ENCODE measurements around the gene SERPIND1. TPM values are rescaled to one million over a fixed set of nuclear protein-coding genes. Genes with fewer than 3 reads are reported as not detected.

Gene SERPIND1
- total RNA-seq, result 0.66 and 7.4 TPM in 2 replicates

GRCh38 chr22:20773793-20774212 lies at the start of gene SERPIND1:
Gene SERPIND1, plus strand, starts transcription at chr22:20774113. Its CDS starts 5,200 bp downstream, at chr22:20779313.

Other genes with a start within 250 kb of the SERPIND1 start
- gene PI4KA, start 84.7 kb downstream of the SERPIND1 start, total RNA-seq, result 24.4 and 29.2 TPM in 2 replicates
- 5.5 and 6.6 TPM in 2 replicates for gene SNAP29, start 84.9 kb downstream of the SERPIND1 start, total RNA-seq
- gene CRKL, start 143.3 kb downstream of the SERPIND1 start, total RNA-seq, result 34.7 and 40.7 TPM in 2 replicates
- gene AIFM3, start 193.1 kb downstream of the SERPIND1 start, total RNA-seq, result 0.09 and 0.47 TPM in 2 replicates
- gene LZTR1, start 208.2 kb downstream of the SERPIND1 start, total RNA-seq, result 43.7 and 70.3 TPM in 2 replicates
- gene THAP7, start 228.0 kb downstream of the SERPIND1 start, total RNA-seq, result 14.3 and 15.6 TPM in 2 replicates
- gene P2RX6, start 241.1 kb downstream of the SERPIND1 start, total RNA-seq, result under 0.01 and 0.09 TPM in 2 replicates